Head of caudate nucleus (tissue), 42 donors: ENCODE results near the gene OR9I1.

ENCODE experiments used
- DNase-seq, 42 donors: peaks; one replicate each; pipeline versions ENCODE4 v3.0.0 to v3.0.0-alpha.2; 2020 to 2021; ENCODE audit warnings: mixed read lengths in 7 of 42
- intact Hi-C: fragments of 100-400 bp; cut with DNase I; formaldehyde crosslinking; loops from one replicate; pipeline ENCODE4 v1.15.0; 2022

Gene OR9I1, protein sequence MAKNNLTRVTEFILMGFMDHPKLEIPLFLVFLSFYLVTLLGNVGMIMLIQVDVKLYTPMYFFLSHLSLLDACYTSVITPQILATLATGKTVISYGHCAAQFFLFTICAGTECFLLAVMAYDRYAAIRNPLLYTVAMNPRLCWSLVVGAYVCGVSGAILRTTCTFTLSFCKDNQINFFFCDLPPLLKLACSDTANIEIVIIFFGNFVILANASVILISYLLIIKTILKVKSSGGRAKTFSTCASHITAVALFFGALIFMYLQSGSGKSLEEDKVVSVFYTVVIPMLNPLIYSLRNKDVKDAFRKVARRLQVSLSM

DNA sequence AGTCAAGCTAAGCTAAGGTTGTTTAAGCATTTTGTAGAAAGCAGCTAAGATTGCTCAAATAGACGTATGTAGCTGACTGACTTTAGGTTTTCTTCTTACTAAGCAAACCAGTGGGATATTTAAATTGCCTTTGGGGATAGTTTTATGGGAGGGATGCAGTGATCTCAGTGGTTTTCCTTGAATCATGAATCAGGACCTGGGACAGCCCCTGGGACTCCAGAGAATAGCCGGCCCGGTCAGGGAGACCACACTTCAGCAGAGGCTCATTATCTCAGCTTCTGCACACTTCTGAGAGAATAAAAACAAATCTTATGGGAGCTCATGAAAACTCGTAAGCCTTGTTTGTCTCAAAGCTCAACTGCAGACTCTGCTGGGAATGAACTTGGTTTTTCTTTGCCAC lies at the start of gene OR9I1:
Gene OR9I1 (minus strand): TSS at position 62 of the 400 bp plus-strand sequence. CDS start 6,086 bp downstream, outside the sequence.
- no peak for DNase-seq
- intact Hi-C loops, result no loop called here

DNA sequence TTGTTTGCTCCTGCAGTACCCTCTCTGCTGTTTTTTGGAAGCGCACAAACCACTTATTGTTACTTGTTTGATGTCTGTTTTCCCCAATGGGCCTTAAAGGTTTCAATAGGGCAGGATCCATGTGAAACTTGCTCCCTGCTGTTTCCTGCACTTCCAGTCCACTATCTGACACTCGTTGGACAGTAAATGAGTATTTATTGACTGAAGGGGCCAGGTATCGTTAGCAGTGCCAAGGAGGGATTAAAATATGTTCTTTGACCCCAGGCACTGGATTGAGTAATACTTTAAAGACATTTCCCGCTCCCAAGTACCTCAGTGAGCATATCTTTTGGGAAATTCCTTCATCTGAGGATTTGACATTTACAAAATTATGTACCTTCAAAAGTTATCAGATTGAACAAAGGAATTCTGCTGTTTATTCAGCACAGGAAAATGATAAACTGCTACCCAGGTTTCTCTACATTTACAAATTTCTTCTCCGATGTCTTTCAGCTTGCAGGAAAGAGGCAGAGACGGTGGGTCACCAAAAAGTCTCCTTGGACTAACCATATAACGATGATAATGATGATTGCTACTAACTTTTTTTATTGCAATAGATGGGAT lies 40.3 kb upstream of the OR9I1 start:
- DNase-seq, result no peak
- intact Hi-C loops, result no loop called here

DNA sequence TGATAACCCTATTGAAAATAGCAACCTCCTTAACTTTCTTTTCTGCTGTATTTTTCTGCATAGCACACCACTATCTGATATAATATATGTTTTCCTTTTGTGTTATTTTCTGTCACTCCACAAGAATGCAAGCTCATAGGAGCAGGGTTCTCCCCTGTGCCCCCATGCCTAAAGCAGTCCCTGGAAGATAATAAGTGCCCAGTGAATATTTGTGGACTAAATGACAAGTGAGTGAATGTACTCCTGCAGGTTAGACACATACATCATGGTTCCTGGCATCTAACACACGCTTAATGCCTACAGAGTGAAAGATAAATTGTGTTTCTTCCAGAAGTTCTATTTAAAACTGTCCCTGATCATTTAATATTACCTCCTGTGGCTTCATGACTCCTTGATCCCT lies 39.7 kb upstream of the OR9I1 start:
- no peak for DNase-seq
- intact Hi-C loops, result no loop called here

DNA sequence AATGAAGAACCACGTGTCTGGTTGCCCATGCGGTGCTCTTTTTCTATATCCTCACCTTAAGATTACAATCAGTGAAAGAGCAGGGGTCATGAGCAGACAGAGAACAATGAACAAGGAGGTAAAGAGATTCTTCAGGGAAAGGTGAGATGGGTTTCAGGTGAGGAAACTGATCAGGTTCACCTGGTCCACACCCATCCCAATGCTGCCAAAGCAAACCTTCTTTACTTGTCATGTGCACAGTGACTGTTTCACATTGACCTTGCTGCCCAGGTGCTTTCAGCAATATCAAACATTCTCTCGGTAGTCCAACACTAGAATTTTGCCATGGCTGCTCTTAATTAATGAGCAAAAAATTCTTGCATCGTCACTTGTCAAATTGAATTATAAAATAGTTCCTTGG lies 39.1 kb upstream of the OR9I1 start:
- intact Hi-C loops, result no loop called here
- no peak for DNase-seq

DNA sequence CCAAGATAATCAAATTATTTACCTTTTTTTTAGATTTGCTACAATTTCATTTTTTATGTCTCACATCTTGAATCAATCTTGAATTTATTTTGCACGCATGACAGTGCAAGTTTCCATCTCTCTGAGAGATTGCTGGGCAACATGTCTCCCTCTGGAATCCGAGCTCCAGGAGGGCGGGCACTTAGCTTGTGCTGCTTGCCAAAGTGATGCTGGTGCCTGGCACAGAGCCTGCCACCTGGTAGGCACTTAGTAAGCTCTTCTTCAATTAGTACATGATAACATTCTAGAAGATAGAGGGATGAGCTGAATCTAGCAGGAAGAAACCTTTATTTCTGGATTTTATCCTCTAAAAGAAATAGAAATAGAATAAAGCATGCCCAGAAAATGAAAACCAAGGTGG lies 27.5 kb upstream of the OR9I1 start:
- intact Hi-C loops, result no loop called here
- DNase-seq, result no peak

DNA sequence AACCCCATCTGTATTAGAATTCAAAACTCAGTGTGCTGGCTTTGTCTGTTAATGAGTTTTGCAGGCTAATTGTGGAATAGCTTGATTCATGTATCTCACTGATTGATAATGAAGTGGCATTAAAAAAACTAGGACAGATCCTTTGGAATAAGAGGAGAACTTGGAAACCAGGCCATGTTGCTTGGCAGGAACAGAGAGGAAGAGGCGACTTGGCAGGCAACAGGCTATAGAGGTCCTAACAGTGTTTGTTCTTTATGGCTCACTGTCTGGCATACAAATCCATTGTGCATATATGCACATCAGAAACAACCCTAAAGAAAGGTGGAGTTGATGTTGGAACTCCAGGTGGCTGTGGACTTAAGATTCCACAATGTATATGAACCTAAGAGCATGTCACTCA lies 17.4 kb upstream of the OR9I1 start:
- DNase-seq, result no peak
- intact Hi-C loops, result no loop called here

DNA sequence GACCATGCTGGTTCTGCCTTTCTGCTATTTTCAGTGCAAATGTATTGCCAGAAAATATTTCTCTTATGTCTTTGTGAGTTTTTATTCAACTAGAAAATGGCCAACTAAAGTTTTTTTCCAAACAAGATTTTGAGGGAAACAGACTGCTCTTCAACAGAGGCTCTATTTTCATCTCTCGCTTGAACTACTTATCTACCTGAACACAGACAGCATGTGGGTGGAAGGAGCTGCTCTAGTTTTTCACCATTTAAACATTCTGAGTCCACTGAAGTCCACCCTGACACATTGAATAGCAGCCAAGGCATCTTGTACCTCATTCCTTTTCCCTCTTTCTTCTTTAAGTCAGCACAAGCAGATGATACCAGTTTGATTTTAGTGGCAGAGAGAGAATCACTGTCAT lies 9.8 kb upstream of the OR9I1 start:
- no peak for DNase-seq
- intact Hi-C loops, result no loop called here

DNA sequence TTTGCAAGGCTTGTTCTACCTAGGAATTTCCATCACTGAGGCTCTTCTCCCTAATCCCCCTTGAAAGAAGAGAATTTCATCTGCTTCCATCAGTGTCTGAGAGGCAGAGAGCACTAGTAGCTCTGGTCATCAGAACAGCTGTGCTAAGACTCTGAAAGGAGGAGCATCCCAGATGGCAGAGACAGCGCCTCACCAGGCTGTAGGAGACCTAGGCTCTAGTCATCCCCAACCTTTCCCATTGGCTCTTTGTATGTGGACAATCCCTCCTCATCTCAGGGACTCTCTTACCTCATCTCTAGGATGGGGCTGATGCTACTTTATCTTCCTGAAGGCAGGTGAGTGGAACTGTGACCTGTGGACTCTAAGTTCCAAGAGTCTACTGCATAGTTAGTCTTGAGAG lies 8.8 kb upstream of the OR9I1 start:
- no peak for DNase-seq
- intact Hi-C loops, result no loop called here

DNA sequence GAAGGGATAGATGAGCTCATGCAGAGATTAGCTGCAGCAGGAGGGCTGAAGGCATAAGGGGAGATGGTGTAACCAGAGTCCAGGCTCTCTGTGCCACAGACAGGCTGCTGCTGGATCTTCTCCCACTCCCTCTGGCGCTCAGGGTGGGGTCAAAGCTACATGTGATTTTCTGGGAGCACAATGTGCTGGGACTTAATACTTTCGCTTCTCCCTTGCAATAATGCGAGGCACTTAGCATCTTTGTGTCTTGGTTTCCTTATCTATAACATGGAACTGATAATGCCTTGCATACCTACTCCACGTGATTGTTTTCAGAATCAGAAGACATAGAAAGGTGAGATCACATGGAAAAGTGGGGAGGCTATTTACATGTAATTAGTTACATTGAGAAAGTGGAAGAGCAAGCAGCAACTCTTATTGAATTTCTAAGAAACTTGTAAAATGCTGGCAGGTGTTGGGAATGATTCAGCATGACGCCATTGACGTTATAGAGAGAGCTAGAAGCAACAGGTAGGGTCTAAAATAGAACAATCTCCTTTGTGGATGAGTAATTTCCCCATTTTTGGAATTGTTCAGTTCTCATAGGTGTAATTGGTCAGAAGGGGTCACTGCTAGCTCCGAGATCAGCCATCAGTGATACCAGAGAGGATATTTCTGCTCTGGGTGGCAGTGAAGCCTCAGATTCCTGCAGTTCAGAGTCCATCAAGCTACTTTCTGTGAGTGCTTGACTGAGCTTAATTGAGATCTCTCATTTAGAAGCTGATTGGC lies 8.2 kb upstream of the OR9I1 start:
- intact Hi-C loops, result no loop called here

DNA sequence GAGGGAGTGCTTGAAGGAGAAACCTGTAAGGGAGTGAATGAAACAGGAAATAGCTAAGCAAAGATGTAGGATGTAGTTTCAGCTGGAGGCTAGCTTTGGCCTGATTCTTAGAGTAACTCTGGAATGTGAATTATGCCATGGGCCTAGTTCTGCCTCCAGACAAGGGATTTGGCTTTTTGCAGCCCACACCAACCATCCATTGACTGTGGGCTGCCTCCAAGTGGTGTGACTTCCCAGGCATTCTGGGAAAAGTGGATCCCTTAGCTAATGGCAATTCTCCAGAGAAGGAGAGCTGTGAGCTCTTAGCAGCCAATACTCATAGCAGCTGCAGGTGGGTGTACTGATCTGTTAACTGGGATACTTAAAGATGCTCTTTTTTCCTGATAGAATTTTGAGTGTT lies 2.0 kb upstream of the OR9I1 start:
- intact Hi-C loops, result no loop called here
- DNase-seq, result no peak

More for the DNA sequence above, 8.2 kb upstream of the OR9I1 start:
- no peak for DNase-seq

DNA sequence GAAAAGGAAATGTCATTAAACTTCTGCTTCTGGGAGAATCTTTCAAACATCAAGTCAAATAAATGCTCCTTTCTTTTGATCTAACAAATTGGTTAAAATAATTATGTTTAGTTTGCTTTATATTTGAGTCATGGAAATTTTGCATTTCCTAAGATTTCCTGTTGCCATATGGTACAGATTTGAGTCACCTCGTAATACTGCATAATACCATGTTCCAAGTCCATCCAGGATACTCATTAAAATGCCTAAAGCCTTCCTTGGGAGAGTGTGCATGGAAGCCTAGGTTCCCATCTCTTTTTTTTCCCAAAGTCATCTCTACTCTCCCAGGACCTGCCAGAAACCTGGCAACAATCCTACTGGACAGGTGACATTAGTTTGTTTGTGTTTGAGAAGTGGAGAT lies 4.2 kb downstream of the OR9I1 start:
- DNase-seq, result no peak
- intact Hi-C loops, result no loop called here

DNA sequence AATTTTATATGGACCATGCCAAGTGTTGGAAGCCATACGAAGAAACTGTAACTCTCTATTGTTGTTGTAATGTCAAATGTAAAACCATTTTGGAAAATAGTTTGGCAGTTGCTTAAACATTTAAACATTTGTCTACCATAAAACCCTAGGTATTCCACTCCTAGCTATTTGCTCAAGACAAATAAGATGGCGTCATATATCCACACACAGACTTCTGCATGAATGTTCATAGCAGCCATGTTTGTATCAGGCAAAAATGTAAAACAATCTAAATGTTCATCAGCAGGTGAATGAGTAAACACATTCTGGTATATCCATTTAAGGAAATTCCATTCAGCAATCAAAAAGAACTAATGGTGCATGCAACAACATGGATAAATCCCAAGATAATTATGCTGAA lies 27.9 kb downstream of the OR9I1 start:
- intact Hi-C loops, result no loop called here
- DNase-seq, result no peak

DNA sequence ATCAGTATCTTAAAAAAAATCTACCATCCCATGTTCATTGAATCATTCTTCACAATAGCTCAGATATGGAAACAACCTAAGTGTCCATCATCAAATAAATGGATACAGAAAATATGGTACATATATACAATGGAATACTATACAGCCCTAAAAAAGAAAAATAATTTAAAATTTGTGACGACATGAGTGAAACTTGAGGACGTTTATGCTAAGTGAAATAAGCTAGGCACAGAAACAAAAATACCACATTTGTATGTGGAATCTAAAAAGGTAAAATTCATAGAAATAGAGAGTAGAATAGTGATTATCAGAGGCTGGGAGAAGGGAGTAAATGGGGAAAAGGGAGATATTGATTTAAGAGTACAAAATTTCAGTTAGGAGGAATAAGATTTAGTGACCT lies 38.8 kb downstream of the OR9I1 start:
- no peak for DNase-seq
- intact Hi-C loops, result no loop called here

DNA sequence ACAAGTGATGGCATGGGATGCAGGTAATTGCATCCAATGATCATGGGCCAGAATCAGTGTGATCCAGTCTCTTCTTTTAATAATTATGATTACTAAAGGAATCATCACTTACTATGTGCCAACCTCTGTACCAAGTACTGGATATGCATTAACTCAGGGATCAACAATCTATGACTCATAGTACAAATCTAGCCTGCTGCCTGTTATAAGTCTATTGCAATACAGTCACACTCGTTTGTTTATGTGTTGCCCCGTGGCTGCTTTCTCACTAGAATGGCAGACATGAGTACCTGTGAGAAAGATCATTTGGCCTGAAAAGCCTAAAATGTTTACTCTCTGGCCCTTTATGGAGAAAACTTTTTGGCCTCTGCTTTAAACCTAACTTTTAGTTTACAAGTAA lies 49.5 kb downstream of the OR9I1 start:
- DNase-seq, result no peak
- intact Hi-C loops, result no loop called here

DNA sequence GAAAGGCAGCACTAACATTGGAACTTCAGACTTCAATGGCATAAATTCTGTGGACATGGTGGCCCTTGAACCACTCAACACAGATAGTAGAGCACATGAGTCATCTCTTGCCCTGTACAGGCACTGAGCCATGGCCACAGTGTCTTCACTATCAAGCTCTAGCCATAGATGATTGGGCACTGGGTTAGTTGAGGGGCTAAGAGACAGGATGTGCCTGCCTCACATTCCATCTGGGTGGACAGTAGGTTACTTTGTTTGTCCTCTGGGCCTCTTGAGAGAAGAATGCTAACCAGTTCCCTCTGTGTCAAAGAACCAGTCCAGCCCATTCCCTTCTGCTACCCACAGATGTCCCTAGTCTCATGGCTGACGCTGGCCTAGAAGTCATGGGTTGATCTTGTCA lies 54.7 kb downstream of the OR9I1 start:
- no peak for DNase-seq
- intact Hi-C loops, result no loop called here

DNA sequence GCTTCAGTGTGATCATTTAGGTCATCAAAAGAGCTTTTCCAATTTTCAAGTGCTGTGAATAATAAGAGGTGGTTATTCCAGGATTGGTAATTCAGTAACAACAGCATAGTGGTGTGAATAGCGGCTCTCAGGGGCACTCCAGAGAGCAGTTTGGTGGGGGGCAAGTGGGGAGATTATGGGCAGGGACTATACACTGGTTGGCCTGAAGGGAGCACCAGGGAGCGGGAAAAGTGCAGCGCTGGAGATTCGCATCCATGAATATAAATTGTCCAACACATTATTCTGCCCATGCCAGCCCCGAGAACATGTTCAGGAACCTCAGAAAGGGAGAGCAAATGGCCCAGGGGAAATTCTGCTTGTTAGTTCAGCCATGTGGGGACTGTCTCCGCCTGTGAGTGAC lies 56.7 kb downstream of the OR9I1 start:
- intact Hi-C loops, result no loop called here
- no peak for DNase-seq

DNA sequence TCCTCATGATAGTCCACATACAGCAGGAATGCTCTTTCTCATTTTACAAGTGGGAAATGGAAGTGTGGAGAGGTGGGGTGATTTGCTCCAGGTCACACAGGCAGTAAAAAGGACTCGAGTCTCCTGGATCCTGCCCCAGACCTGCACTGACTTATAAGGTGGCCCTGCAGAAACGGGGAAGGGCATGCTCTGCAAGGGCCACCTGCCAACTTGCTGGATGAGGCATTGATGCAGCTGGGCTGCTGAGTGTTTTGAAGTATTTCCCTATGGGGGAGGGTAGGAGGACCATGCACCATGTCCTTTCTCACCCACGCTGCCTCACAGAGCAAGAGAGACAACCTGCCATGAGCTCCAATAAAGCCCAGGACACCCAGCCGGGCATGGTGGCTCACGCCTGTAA lies 57.6 kb downstream of the OR9I1 start:
- intact Hi-C loops, result no loop called here
- no peak for DNase-seq
